ENCODE results near the gene GIPC1. TPM values are rescaled to one million over a fixed set of nuclear protein-coding genes. Genes with fewer than 3 reads are reported as not detected.

The GIPC1 gene
- total RNA-seq, 1 donor from 2014 or later: 45.5 TPM

DNA sequence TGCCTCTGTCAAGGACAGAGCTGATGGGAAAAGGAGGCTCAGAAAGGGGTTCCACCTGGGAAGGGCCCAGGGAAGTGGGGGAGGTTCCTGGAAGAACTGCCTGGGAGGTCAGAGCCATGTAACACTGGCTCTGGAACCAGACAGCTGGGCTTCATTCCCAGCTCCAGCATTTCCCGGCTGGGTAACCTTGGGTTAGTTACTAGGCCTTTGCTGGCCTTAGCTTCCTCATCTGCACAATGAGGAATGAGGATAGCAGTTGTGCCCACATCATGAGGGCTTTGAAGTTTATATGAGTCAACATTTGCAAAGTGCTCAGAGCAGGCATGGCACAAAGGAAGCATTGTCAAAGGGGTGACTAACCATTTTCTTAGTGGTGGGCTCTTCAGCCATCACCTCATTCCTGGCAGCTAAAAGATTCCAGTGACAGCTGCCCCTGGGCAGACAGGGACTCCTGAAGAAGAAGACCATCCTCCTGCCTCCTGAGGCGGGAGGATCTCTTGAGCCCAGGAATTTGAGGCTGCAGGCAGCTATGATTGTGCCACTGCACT is 24.0 kb upstream of the GIPC1 start:
- no peak for DNase-seq
- no peak overlapping the region for H3K4me3 ChIP-seq
- H3K27ac ChIP-seq (replicated peaks): peak overlapping the region; percentile 100
- peaks cover 40% of the 10 kb centered on the region for H3K4me1 ChIP-seq
- intact Hi-C loops (cut with micrococcal nuclease): no loop called here
- TF ChIP-seq CTCF (IDR thresholded peaks at IDR 0.05; ENCODE audit: borderline replicate concordance): no peak
- no peaks in the 10 kb centered on the region for H3K9me3 ChIP-seq (replicated peaks)
- no peaks in the 10 kb centered on the region for H3K27me3 ChIP-seq (ENCODE audit: low read depth)
- peaks cover 23% of the 10 kb centered on the region for H3K36me3 ChIP-seq

GRCh38 chr19:14519245-14519859 is 23.4 kb upstream of the GIPC1 start:
- intact Hi-C loops (cut with micrococcal nuclease): no loop called here
- H3K36me3 ChIP-seq: peaks cover 28% of the 10 kb centered on the region
- TF ChIP-seq CTCF (IDR thresholded peaks at IDR 0.05; ENCODE audit: borderline replicate concordance): no peak
- no peaks in the 10 kb centered on the region for H3K9me3 ChIP-seq (replicated peaks)
- H3K27me3 ChIP-seq (ENCODE audit: low read depth): no peaks in the 10 kb centered on the region
- H3K27ac ChIP-seq (replicated peaks): peak overlapping the region; percentile 100
- peak overlapping the region; percentile 99 for H3K4me3 ChIP-seq
- peaks cover 46% of the 10 kb centered on the region for H3K4me1 ChIP-seq
- DNase-seq: no peak

- Histone ChIP-seq H3K27me3 (ENCODE audit: low read depth) (no peaks in the 10 kb centered on the region), H3K4me1 (peaks cover 59% of the 10 kb centered on the region), H3K4me3 (peak within 1 kb of the TSS; percentile 99), H3K9me3 (replicated peaks) (no peaks in the 10 kb centered on the region), H3K36me3 (peaks cover 33% of the 10 kb centered on the region), H3K27ac (replicated peaks) (peak within 1 kb of the TSS; percentile 100)
- peak; percentile 86 for DNase-seq
- TF ChIP-seq CTCF (IDR thresholded peaks at IDR 0.05; ENCODE audit: borderline replicate concordance): no peak
- intact Hi-C loops (cut with micrococcal nuclease): no loop called here
Measured at GRCh38 chr19:14517840-14518505, 22.0 kb upstream of the GIPC1 start, which contains the start of gene DNAJB1. DNAJB1 (minus strand) TSS chr19:14518397; CDS start chr19:14518349, 48 bp downstream.

DNA sequence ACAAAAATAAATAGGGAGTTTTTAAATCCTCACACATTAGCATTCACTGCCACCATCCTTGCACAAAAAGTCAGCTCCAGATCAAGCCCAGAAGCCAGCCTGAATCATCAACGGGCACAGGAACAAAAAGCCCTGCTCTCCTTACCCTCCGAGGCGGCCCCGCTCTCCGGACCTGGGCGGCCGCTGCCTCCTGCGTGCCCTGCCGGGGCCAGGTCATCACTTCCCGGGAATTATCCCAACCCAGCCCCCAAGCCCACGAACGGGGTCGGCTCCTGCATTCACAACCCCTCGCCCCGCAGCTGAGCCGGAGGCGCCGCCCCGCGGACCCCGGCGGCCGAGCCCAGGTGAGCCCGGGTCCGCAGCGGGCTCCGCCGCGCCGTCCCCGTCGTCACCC is 21.5 kb upstream of the GIPC1 start:
- intact Hi-C loops (cut with micrococcal nuclease): no loop called here
- H3K36me3 ChIP-seq: peaks cover 33% of the 10 kb centered on the region
- H3K27ac ChIP-seq (replicated peaks): peak overlapping the region; percentile 100
- H3K9me3 ChIP-seq (replicated peaks): no peaks in the 10 kb centered on the region
- H3K27me3 ChIP-seq (ENCODE audit: low read depth): no peaks in the 10 kb centered on the region
- peaks cover 59% of the 10 kb centered on the region for H3K4me1 ChIP-seq
- no peak for TF ChIP-seq CTCF (IDR thresholded peaks at IDR 0.05; ENCODE audit: borderline replicate concordance)
- H3K4me3 ChIP-seq: peak overlapping the region; percentile 99
- no peak for DNase-seq

GRCh38 chr19:14516746-14517438 is 21.0 kb upstream of the GIPC1 start:
- peak overlapping the region; percentile 99 for H3K4me3 ChIP-seq
- no peak for DNase-seq
- no peaks in the 10 kb centered on the region for H3K27me3 ChIP-seq (ENCODE audit: low read depth)
- peak overlapping the region; percentile 100 for H3K27ac ChIP-seq (replicated peaks)
- H3K9me3 ChIP-seq (replicated peaks): no peaks in the 10 kb centered on the region
- H3K36me3 ChIP-seq: peaks cover 33% of the 10 kb centered on the region
- peaks cover 59% of the 10 kb centered on the region for H3K4me1 ChIP-seq
- intact Hi-C loops (cut with micrococcal nuclease): no loop called here
- TF ChIP-seq CTCF (IDR thresholded peaks at IDR 0.05; ENCODE audit: borderline replicate concordance): no peak

Data from left ventricle myocardium inferior (tissue), 1 donor.